Stimulated activated effector memory CD8-positive, alpha-beta T cell treated with anti-CD3 and anti-CD28 coated beads, Interleukin-12 subunit alpha, Interleukin-12 subunit beta, amount 100 ng/mL, for 72 hours (primary cell): Measurements from ENCODE around the gene CLASP2.
"Not testable (repeated sequence)": the region's sequence is repeated elsewhere in the genome, so short reads cannot be mapped to it uniquely, and the experiment has no call there.

Source experiments
- ATAC-seq: fragments of 150-1000 bp; cut with Tn5 transposase; 2 replicates; pipeline ENCODE4 v1.10.0; 2021
- DNase-seq, 2 donors: peaks; one replicate each; pipeline ENCODE4 v3.0.0; 2021 to 2022; ENCODE audit warnings: low spot score in 2 of 2
- H3K27ac Mint-ChIP-seq: one replicate; pipeline ENCODE4 v1.8.0; 2022; ENCODE audit warnings: mild to moderate bottlenecking, mixed read lengths
- H3K36me3 Mint-ChIP-seq: one replicate; pipeline ENCODE4 v1.8.0; 2022; ENCODE audit warnings: mild to moderate bottlenecking, mixed read lengths
- H3K4me1 Mint-ChIP-seq: one replicate; pipeline ENCODE4 v1.8.0; 2022; ENCODE audit warnings: mixed read lengths
- H3K4me3 Mint-ChIP-seq: one replicate; pipeline ENCODE4 v1.8.0; 2022; ENCODE audit warnings: mild to moderate bottlenecking, mixed read lengths
- H3K9me3 Mint-ChIP-seq: one replicate; pipeline ENCODE4 v1.8.0; 2022; ENCODE audit warnings: mixed read lengths

Gene CLASP2

DNA sequence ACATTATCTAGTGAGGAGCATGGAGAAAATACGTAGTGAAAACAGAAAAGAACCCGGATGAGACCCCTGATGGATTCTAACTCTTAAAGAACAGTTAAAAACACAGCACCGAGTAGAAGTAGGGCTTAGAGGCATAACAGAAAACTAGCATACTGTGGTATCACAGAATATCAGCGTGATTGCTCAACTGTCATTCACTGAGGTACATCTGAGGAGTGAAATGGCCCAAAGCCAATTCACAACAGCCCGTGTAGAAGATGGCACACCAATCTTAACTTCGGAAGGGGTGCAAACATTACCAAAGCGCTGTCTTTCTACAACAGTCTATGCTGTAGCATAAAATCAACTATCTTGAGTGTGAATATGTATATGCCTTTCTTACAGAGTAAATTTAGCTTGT is 1.8 kb downstream of the CLASP2 start:
- H3K9me3 Mint-ChIP-seq, result no peaks in the 10 kb centered on the region
- no peak for ATAC-seq
- no peak overlapping the region for H3K27ac Mint-ChIP-seq
- H3K36me3 Mint-ChIP-seq, result peaks cover 6% of the 10 kb centered on the region
- no peaks in the 10 kb centered on the region for H3K4me1 Mint-ChIP-seq
- H3K4me3 Mint-ChIP-seq, result no peak overlapping the region
- DNase-seq, result no peak

DNA sequence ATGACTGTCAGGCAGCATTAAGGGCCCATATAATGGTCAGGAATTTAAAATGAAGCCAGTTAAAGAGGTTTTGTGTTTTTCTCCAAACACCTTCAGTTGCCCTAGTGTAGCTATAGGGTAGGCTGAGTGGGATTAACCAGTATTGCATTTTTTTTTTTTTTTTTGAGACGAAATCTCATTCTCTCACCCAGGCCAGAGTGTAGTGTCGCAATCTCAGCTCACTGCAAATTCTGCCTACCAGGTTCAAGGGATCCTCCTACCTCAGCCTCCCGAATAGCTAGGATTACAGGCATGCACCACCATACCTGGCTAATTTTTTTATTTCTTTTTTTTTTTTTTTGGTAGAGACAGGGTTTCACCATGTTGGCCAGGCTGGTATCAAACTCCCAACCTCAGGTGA is 7.0 kb downstream of the CLASP2 start:
- Mint-ChIP-seq H3K4me3 (no peak overlapping the region), H3K36me3 (peaks cover 6% of the 10 kb centered on the region), H3K4me1 (peaks cover 17% of the 10 kb centered on the region), H3K9me3 (no peaks in the 10 kb centered on the region), H3K27ac (no peak overlapping the region)
- no peak for DNase-seq
- ATAC-seq, result no peak

DNA sequence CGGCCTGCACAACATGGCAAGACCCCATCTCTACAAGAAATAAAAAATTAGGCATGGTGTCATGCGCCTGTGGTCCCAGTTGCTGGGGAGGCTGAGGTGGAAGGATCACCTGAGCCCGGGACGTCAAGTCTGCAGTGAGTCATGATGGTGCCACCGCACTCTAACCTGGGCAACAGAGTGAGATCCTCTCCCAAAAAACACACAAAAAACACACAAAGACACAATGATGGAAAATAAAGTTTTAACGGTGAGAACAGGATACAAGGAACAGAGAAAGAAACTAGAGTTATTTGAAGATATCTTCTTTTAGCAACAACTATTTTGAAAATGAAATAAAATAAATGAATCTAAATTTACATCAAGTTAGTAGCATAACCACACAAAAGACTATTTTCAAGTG is 12.0 kb downstream of the CLASP2 start:
- Mint-ChIP-seq H3K36me3 (no peaks in the 10 kb centered on the region), H3K27ac (no peak overlapping the region), H3K4me3 (no peak overlapping the region), H3K9me3 (peaks cover 5% of the 10 kb centered on the region), H3K4me1 (peaks cover 54% of the 10 kb centered on the region)
- ATAC-seq (no peak), DNase-seq (no peak)

GRCh38 chr3:33704891-33705290 is 13.2 kb downstream of the CLASP2 start:
- peaks cover 57% of the 10 kb centered on the region for H3K4me1 Mint-ChIP-seq
- ATAC-seq (peak; percentile 97), DNase-seq (no peak)
- H3K9me3 Mint-ChIP-seq, result peaks cover 5% of the 10 kb centered on the region
- H3K4me3 Mint-ChIP-seq, result no peak overlapping the region
- H3K36me3 Mint-ChIP-seq, result no peaks in the 10 kb centered on the region
- no peak overlapping the region for H3K27ac Mint-ChIP-seq

GRCh38 chr3:33699275-33699674 is 18.8 kb downstream of the CLASP2 start:
- peaks cover 25% of the 10 kb centered on the region for H3K36me3 Mint-ChIP-seq
- no peak overlapping the region for H3K4me3 Mint-ChIP-seq
- ATAC-seq (no peak), DNase-seq (no peak)
- peaks cover 5% of the 10 kb centered on the region for H3K9me3 Mint-ChIP-seq
- H3K27ac Mint-ChIP-seq, result no peak overlapping the region
- H3K4me1 Mint-ChIP-seq, result peaks cover 39% of the 10 kb centered on the region

- Mint-ChIP-seq H3K27ac (peak overlapping the region; percentile 32), H3K4me3 (no peak overlapping the region)
Measured at GRCh38 chr3:33694944-33695343, 23.1 kb downstream of the CLASP2 start.

DNA sequence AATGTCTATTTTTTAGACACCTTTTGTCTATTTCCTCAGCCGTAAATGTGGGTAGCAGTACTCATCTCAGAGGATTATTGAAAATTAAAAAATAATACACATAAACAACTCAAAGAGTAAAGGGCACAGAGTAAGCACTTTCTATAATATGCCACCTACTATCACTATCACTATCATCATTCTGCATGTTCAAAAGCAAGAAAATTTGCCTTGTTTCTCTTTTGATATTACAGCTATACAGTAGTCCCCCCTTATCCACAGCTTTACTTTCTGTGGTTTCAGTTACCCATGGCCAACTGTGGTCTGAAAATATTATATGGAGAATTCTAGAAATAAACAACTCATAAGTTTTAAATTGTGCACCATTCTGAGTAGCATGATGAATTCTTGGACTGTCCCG is 27.7 kb downstream of the CLASP2 start:
- no peak for ATAC-seq
- no peak overlapping the region for H3K4me3 Mint-ChIP-seq
- peaks cover 55% of the 10 kb centered on the region for H3K36me3 Mint-ChIP-seq
- DNase-seq, result no peak
- no peaks in the 10 kb centered on the region for H3K4me1 Mint-ChIP-seq
- H3K27ac Mint-ChIP-seq, result no peak overlapping the region
- H3K9me3 Mint-ChIP-seq, result no peaks in the 10 kb centered on the region

More at GRCh38 chr3:33694944-33695343, 23.1 kb downstream of the CLASP2 start:
- no peak for DNase-seq
- peaks cover 40% of the 10 kb centered on the region for H3K36me3 Mint-ChIP-seq
- peaks cover 14% of the 10 kb centered on the region for H3K4me1 Mint-ChIP-seq
- ATAC-seq, result no peak
- H3K9me3 Mint-ChIP-seq, result no peaks in the 10 kb centered on the region

DNA sequence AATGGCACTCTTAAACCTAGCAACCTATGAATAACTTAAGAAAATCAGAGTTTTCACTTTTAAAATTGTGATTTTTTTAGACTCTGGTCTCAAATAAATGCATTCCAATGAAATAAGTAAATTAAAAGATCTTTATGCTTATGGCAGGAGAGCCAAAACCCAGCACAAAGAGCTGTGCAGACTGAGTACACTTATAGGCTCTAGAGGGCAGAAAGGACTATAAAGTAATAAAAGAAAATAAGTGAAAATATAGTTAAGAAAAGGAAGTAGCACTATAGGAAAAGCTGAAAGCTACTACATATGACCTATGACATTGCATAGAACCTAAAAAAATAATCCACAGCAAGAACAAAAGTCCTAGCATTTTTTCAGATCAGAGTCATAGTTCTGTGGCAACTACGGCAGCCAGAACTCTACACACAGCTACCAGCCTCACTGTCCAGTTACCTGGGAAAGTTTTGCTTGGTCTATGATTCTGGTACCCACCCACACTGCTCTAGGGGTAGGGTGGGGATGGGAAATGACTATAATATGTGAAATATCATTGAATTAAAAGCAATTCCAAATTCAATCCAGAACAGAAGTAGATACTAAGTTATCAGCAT is 30.5 kb downstream of the CLASP2 start:
- Mint-ChIP-seq H3K4me3 (no peak overlapping the region), H3K9me3 (no peaks in the 10 kb centered on the region), H3K4me1 (no peaks in the 10 kb centered on the region), H3K27ac (peak overlapping the region; percentile 67), H3K36me3 (peaks cover 66% of the 10 kb centered on the region)
- DNase-seq, result no peak
- no peak for ATAC-seq

DNA sequence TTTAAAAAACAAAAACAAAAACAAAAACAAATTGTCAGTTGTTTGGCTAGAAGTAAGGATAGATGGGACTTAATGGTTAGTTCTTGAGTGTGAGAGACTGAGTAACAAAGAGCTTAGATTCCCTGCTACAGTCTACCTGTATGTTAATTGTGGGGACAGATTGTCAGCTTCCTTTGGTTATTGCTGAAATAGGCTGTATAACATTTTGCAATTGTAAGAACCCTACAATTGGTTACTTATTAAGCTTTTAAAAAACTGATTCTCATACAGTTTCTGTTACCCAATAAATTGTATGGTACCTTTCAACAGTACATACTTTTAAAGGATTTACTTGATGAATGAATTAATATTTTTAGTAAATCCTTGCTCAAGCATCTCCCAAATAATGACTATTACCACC is 35.3 kb downstream of the CLASP2 start:
- no peak for DNase-seq

GRCh38 chr3:33681667-33682066 is 36.4 kb downstream of the CLASP2 start:
- H3K4me3 Mint-ChIP-seq, result no peak overlapping the region
- H3K27ac Mint-ChIP-seq, result no peak overlapping the region
- no peak for DNase-seq
- H3K36me3 Mint-ChIP-seq, result peaks cover 65% of the 10 kb centered on the region
- ATAC-seq, result no peak
- peaks cover 9% of the 10 kb centered on the region for H3K9me3 Mint-ChIP-seq
- H3K4me1 Mint-ChIP-seq, result no peaks in the 10 kb centered on the region

More for the DNA sequence above, 35.3 kb downstream of the CLASP2 start:
- Mint-ChIP-seq H3K4me3 (no peak overlapping the region), H3K4me1 (no peaks in the 10 kb centered on the region), H3K36me3 (peaks cover 64% of the 10 kb centered on the region), H3K27ac (no peak overlapping the region), H3K9me3 (peaks cover 9% of the 10 kb centered on the region)
- ATAC-seq, result no peak

GRCh38 chr3:33678073-33678472 is 40.0 kb downstream of the CLASP2 start:
- H3K4me1 Mint-ChIP-seq, result no peaks in the 10 kb centered on the region
- no peak overlapping the region for H3K27ac Mint-ChIP-seq
- H3K9me3 Mint-ChIP-seq, result peaks cover 9% of the 10 kb centered on the region

DNA sequence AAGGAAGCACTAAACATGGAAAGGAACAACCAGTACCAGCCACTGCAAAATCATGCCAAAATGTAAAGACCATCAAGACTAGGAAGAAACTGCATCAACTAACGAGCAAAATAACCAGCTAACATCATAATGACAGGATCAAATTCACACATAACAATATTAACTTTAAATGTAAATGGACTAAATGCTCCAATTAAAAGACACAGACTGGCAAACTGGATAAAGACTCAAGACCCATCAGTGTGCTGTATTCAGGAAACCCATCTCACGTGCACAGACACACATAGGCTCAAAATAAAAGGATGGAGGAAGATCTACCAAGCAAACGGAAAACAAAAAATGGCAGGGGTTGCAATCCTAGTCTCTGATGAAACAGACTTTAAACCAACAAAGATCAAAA is 44.6 kb downstream of the CLASP2 start:
- H3K9me3 Mint-ChIP-seq, H3K4me1 Mint-ChIP-seq, H3K27ac Mint-ChIP-seq, ATAC-seq, H3K4me3 Mint-ChIP-seq, DNase-seq: not testable (repeated sequence)
- H3K36me3 Mint-ChIP-seq, result peaks cover 27% of the 10 kb centered on the region

More at GRCh38 chr3:33678073-33678472, 40.0 kb downstream of the CLASP2 start:
- peaks cover 40% of the 10 kb centered on the region for H3K36me3 Mint-ChIP-seq
- ATAC-seq (no peak), DNase-seq (no peak)
- no peak overlapping the region for H3K4me3 Mint-ChIP-seq

DNA sequence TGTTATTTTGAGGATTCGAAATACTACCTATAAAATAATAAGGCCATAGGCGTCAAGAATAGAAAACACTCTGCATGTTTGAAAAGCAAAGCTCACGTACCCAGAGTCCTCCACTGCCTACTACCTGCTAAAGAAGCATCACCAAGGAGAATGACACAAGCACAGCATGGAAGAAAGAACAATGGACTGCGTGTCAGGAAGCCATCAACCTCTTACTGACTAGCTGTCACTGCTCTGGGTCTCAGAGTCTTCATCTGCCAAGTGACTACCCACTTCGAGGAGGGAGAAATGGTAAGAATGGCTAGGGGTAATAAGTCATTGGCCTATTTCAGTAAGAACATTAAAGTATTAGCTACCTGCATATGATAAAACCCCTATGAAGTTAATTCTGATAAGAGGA is 49.4 kb downstream of the CLASP2 start:
- DNase-seq (no peak), ATAC-seq (no peak)
- no peak overlapping the region for H3K4me3 Mint-ChIP-seq
- no peaks in the 10 kb centered on the region for H3K9me3 Mint-ChIP-seq
- H3K36me3 Mint-ChIP-seq, result peaks cover 25% of the 10 kb centered on the region
- H3K27ac Mint-ChIP-seq, result no peak overlapping the region
- H3K4me1 Mint-ChIP-seq, result no peaks in the 10 kb centered on the region

GRCh38 chr3:33665294-33665693 is 52.8 kb downstream of the CLASP2 start:
- no peaks in the 10 kb centered on the region for H3K4me1 Mint-ChIP-seq
- no peaks in the 10 kb centered on the region for H3K9me3 Mint-ChIP-seq
- no peak overlapping the region for H3K27ac Mint-ChIP-seq
- peaks cover 26% of the 10 kb centered on the region for H3K36me3 Mint-ChIP-seq
- peak; percentile 75 for ATAC-seq
- no peak overlapping the region for H3K4me3 Mint-ChIP-seq
- no peak for DNase-seq

DNA sequence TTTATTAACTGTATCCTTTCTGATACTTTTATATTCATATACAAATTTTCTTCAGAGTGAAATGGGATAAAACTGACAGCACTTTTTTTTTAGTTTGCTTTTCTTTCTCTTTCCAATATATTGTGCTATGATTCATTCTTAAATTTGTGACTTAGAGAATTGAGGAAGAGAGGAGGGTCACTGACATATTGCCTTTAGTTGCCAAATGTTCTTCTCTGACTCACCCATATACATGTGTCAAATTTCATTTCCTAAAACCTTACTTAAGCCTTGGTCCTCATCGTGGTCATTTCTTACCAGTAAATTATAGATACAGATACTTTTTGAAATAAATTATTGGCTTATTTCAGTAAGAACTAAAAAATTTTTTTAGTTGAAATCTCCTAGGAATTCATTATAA is 53.9 kb downstream of the CLASP2 start:
- ATAC-seq (no peak), DNase-seq (no peak)
- no peak overlapping the region for H3K4me3 Mint-ChIP-seq
- no peaks in the 10 kb centered on the region for H3K9me3 Mint-ChIP-seq
- peaks cover 31% of the 10 kb centered on the region for H3K36me3 Mint-ChIP-seq
- H3K27ac Mint-ChIP-seq, result no peak overlapping the region
- H3K4me1 Mint-ChIP-seq, result no peaks in the 10 kb centered on the region

DNA sequence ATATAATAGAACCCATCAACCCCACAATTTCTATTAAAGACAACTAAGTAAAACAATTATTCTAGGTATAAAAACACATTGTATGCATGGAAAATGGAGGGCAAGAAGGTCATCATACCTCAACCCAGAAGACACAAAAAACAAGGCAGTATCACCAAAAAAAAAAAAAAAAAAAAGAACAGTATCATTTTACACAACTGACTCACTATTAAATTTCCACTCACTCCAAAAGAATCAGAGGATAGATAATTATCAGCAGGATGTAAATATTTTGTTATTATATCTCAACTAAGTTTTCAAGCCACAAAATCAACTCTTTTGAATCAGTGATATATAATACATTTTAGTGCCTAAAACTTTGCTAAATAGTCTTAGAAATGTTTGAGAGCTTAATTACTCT is 55.0 kb downstream of the CLASP2 start:
- Mint-ChIP-seq H3K4me1 (peaks cover 6% of the 10 kb centered on the region), H3K36me3 (peaks cover 27% of the 10 kb centered on the region), H3K4me3 (no peak overlapping the region), H3K27ac (no peak overlapping the region), H3K9me3 (no peaks in the 10 kb centered on the region)
- ATAC-seq (no peak), DNase-seq (no peak)
